GM10248 (cell line): ENCODE results near the gene CELSR3.

Experiments
- CTCF ChIA-PET: fragments of 300-600 bp; sonication (Branson Sonifier 250); formaldehyde crosslinking; extraction: SDS; loops from one replicate; lab custom pipeline; 2021; ENCODE audit warnings: antibody characterized with exemption; lab: Yijun Ruan, JAX
- POLR2A ChIA-PET: fragments of 350-650 bp; sonication (Branson Sonifier 250); formaldehyde crosslinking; extraction: SDS; loops from one replicate; lab custom pipeline; 2020; ENCODE audit warnings: antibody characterized with exemption; lab: Yijun Ruan, JAX
- DNase-seq: peaks from one replicate; pipeline ENCODE4 v3.0.0; 2012; ENCODE audit errors: extremely low spot score
- TF ChIP-seq, protein P1 (sequence below): IDR thresholded peaks from 2 replicates; pipeline ENCODE4 v1.5.1; 2012; ENCODE audit warnings: mild to moderate bottlenecking, low read depth; ENCODE audit errors: extremely low read depth, missing control alignments, control extremely low read depth

CELSR3 gene

DNA sequence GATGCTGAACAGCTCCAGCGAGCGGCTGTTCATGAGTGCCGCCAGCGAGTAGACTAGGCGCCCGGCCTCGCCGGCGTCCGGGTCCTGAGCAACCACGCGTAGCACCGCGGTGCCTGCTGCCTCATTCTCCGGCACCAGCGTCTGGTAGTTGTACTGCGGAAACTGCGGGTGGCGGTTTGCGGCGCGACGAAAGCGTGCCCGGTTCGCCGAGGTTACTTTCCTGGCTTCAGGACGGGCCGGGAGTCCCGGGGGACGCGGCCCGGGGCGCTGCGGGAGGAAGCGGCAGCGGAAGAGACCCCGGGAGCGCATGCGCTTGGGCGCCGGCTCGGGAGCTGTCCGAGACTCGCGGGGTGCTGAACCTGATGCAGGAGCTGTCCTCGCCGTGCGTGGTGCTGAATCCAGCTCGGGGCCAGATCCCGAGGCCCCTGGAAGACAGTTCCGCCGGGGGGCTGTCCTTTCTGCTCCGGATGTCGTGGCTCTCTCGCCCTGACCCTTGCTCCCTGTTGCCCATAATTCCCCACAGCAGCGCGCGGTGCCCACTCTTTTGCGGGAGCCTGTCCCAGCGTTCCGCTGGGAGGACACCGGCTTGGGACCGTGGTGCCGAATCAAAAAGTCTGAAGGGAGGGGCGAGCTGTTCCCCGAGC lies 1.1 kb downstream of the CELSR3 start:
- POLR2A ChIA-PET: interaction anchor here (1.2 kb wide), 1 partner anchor 26 kb away, joined by 4 read pairs; the partner anchor contains the start of gene SLC26A6
- TF ChIP-seq, protein P1, sequence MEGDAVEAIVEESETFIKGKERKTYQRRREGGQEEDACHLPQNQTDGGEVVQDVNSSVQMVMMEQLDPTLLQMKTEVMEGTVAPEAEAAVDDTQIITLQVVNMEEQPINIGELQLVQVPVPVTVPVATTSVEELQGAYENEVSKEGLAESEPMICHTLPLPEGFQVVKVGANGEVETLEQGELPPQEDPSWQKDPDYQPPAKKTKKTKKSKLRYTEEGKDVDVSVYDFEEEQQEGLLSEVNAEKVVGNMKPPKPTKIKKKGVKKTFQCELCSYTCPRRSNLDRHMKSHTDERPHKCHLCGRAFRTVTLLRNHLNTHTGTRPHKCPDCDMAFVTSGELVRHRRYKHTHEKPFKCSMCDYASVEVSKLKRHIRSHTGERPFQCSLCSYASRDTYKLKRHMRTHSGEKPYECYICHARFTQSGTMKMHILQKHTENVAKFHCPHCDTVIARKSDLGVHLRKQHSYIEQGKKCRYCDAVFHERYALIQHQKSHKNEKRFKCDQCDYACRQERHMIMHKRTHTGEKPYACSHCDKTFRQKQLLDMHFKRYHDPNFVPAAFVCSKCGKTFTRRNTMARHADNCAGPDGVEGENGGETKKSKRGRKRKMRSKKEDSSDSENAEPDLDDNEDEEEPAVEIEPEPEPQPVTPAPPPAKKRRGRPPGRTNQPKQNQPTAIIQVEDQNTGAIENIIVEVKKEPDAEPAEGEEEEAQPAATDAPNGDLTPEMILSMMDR: no peak
- CTCF ChIA-PET: interaction anchor here (0.9 to 5.3 kb wide), 5 partner anchors 9 to 105 kb away, joined by 3 to 28 read pairs (median 5); partner anchors contain the start of genes PFKFB4 and SLC26A6
- DNase-seq: peak; percentile 85

DNA sequence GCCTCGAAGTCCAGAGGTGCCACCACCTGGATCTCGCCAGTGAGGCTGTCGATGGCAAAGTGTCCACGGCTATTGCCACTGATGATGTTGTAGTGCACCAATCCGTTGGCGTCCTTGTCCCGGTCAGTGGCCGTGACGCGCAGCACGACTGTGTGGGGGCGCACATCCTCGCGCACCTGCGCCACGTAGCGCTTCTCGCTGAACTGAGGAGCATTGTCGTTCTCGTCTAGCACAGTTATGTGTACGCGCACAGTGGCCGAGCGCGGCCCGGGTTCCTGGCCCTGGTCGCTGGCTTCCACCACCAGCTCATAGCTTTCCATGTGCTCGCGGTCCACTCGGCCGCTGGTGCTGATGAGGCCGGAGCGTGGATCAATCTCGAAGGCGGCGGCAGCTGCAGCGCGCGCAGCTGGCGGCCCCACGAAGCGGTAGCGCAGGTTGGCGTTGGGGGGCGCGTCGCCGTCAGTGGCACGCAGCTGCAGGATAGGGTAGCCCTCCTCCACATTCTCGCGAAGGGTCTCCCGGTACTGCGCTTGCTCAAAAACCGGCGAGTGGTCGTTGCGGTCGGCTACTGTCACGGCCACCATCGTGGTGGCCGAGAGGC lies 1.8 kb downstream of the CELSR3 start:
- CTCF ChIA-PET: interaction anchor here (0.9 to 5.3 kb wide), 5 partner anchors 8 to 104 kb away, joined by 3 to 28 read pairs (median 5); partner anchors contain the start of genes PFKFB4 and SLC26A6
- TF ChIP-seq, protein P1: no peak
- POLR2A ChIA-PET: interaction anchor here (1.2 kb wide), 1 partner anchor 25 kb away, joined by 4 read pairs; the partner anchor contains the start of gene SLC26A6
- no peak for DNase-seq

DNA sequence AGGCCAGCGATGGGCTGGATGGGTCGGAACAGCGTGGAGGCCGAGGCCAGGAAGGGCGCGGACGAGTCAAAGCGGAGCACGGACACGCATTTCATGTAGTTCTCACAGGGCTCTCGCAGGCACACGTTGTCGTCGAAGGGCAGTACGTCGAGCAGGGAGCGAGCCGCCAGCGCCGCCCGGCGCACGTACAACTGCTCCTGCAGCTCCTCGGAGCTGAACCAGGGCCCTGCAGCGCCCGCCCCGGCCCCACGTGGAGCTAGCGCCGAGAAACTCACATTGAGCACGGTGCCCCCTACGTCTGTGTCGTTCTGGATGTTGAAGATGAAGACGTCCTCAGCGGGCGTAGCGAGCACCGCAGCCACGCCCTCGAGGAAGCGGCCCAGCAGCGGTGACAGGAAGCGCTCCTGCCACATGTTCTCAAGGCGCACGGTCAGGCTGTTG lies 5.8 kb downstream of the CELSR3 start:
- TF ChIP-seq, protein P1: no peak
- CTCF ChIA-PET: interaction anchor here (0.7 to 7.0 kb wide), 5 partner anchors 8 to 256 kb away, joined by 3 to 43 read pairs (median 5); partner anchors contain the start of genes NCKIPSD and SLC26A6
- POLR2A ChIA-PET: interaction anchor here (0.6 kb wide), 1 partner anchor 834 kb away, joined by 3 read pairs; no protein-coding TSS in a partner anchor
- no peak for DNase-seq

DNA sequence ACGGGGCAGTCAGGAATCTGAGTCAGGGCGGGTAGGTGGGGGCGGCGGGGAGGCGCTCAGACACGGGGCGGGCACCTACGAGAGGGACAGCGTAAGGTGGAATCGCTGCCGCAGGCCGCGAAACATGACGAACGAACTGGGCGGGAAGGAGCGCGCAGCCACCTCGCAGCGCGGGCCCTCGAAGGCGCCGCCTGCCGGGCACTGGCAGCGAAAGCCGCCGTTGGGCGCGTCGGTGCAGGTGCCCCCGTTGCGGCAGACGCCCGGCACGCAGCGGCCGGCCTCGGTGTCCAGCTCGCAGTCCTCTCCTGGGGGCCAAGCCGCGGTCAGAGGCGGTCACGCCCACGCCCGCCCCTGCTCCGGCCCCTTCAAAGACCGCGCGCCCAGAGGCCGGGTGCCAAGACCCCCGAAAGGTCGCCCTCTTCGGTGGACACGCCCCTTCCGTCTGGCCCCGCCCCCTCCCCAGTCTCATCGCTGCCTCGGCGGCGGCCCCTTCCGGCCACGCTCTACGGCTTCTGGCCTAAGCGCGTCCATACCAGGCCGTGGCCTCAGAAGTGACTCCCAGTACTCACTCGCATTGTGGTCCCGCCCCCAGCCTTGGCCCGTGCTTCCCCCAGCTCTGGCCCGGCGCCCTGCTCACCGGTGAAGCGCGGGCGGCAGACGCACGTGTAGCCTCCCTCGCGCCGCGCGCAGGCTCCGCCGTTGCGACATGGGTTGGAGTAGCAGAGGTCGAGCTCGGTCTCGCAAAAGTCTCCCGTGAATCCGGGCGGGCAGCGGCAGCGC lies 6.4 kb downstream of the CELSR3 start:
- POLR2A ChIA-PET: no interaction called here
- DNase-seq: peak; percentile 91

GRCh38 chr3:48655606-48656005 lies 7.1 kb downstream of the CELSR3 start:
- ChIA-PET CTCF (interaction anchor here (1.0 to 7.0 kb wide), 2 partner anchors 19 to 20 kb away, joined by 4 to 43 read pairs; partner anchors contain the start of gene SLC26A6), POLR2A (no interaction called here)
- no peak for DNase-seq
- TF ChIP-seq, protein P1: no peak

More for the DNA sequence above, 6.4 kb downstream of the CELSR3 start:
- CTCF ChIA-PET: interaction anchor here (0.7 to 7.0 kb wide), 5 partner anchors 8 to 256 kb away, joined by 3 to 43 read pairs (median 5); partner anchors contain the start of genes NCKIPSD and SLC26A6
- TF ChIP-seq, protein P1: peak; percentile 80
